Measurements from ENCODE around the gene TMEM237. TPM values are rescaled to one million over a fixed set of nuclear protein-coding genes. Genes with fewer than 3 reads are reported as not detected.

The TMEM237 gene
- total and polyA plus RNA-seq, 7 donors, result 3.0 to 21.4 (median 17.5) TPM

DNA sequence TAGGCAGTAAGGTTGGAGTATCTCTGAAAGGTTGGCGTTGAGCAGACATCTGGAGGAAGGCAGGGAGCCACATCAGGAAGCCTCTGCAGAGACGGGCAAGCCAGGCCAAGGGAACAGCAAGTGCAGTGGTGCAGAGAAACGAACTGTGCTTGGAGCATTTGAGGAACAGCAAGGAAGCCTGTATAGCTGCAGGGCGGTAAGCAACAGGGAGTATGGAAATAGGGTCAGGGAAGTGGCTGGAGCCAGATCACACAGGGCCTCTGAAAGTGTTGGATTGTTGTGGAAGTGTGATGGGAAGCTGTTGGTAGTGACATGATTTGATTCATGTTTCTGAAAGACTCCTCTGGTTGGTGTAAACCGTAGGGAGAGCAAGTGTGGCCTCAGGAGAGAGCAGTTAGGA, 13.4 kb upstream of the TMEM237 start:
- intact Hi-C loops (cut with DNase I), result no loop called here
- Histone ChIP-seq H3K9me3 (no peaks in the 10 kb centered on the region), H3K4me3 (no peak overlapping the region), H3K27ac (no peak overlapping the region), H3K36me3 (no peaks in the 10 kb centered on the region), H3K27me3 (no peaks in the 10 kb centered on the region), H3K4me1 (peaks cover 0 to 3% (median 0%) of the 10 kb centered on the region in 4 donors)
- DNase-seq, result no peak
- TF ChIP-seq EP300 (IDR thresholded peaks at IDR 0.05), result no peak
- TF ChIP-seq POLR2AphosphoS5 (IDR thresholded peaks at IDR 0.05), result no peak
- TF ChIP-seq POLR2A (IDR thresholded peaks at IDR 0.05), result no peak
- TF ChIP-seq, protein P1, sequence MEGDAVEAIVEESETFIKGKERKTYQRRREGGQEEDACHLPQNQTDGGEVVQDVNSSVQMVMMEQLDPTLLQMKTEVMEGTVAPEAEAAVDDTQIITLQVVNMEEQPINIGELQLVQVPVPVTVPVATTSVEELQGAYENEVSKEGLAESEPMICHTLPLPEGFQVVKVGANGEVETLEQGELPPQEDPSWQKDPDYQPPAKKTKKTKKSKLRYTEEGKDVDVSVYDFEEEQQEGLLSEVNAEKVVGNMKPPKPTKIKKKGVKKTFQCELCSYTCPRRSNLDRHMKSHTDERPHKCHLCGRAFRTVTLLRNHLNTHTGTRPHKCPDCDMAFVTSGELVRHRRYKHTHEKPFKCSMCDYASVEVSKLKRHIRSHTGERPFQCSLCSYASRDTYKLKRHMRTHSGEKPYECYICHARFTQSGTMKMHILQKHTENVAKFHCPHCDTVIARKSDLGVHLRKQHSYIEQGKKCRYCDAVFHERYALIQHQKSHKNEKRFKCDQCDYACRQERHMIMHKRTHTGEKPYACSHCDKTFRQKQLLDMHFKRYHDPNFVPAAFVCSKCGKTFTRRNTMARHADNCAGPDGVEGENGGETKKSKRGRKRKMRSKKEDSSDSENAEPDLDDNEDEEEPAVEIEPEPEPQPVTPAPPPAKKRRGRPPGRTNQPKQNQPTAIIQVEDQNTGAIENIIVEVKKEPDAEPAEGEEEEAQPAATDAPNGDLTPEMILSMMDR (IDR thresholded peaks at IDR 0.05), result no peak
- WGBS, 2 donors, result 89% methylated on average over 5 of the region's 5 CpGs

GRCh38 chr2:201656102-201656501, 12.8 kb upstream of the TMEM237 start:
- Histone ChIP-seq H3K27me3 (no peaks in the 10 kb centered on the region), H3K4me1 (peaks cover 0 to 3% (median 0%) of the 10 kb centered on the region in 4 donors), H3K4me3 (no peak overlapping the region), H3K36me3 (no peaks in the 10 kb centered on the region), H3K9me3 (no peaks in the 10 kb centered on the region), H3K27ac (no peak overlapping the region)
- intact Hi-C loops (cut with DNase I), result no loop called here
- DNase-seq, result no peak
- TF ChIP-seq, protein P1 (IDR thresholded peaks at IDR 0.05), result no peak
- no peak for TF ChIP-seq POLR2A (IDR thresholded peaks at IDR 0.05)
- TF ChIP-seq EP300 (IDR thresholded peaks at IDR 0.05), result no peak
- no peak for TF ChIP-seq POLR2AphosphoS5 (IDR thresholded peaks at IDR 0.05)
- 90 to 94% methylated on average over 11 of the region's 11 CpGs for WGBS, 2 donors

- Histone ChIP-seq H3K36me3 (no peaks in the 10 kb centered on the region), H3K4me1 (peaks cover 0 to 3% (median 0%) of the 10 kb centered on the region in 4 donors), H3K27me3 (no peaks in the 10 kb centered on the region), H3K27ac (no peak overlapping the region), H3K4me3 (no peak overlapping the region), H3K9me3 (no peaks in the 10 kb centered on the region)
- TF ChIP-seq POLR2A (IDR thresholded peaks at IDR 0.05) (no peak), POLR2AphosphoS5 (IDR thresholded peaks at IDR 0.05) (no peak), EP300 (IDR thresholded peaks at IDR 0.05) (no peak)
- TF ChIP-seq, protein P1 (IDR thresholded peaks at IDR 0.05), result no peak
- no peak for DNase-seq
- intact Hi-C loops (cut with DNase I), result no loop called here
- WGBS, 2 donors, result 85 to 91% methylated on average over 5 of the region's 5 CpGs
Measured at GRCh38 chr2:201654616-201655384, 11.5 kb upstream of the TMEM237 start.

DNA sequence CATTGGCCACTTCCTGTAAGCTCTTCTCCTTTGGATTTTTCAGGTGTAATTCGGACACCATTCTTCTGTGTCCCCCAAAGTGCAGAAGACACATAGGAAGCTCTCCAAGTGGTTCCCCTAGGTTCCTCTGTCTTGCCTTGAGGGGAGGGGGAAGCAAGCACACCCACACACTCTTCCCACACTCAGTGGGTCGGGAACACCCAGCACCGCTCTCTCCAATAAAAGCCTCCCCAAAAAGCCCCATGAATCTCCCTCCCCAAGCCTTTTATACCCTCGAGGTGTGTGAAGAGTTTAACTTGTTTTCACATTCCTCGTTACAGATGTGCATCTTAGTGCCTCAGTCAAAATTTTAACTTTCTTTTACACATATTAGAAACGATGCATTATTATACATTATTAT, 9.9 kb upstream of the TMEM237 start:
- WGBS, 2 donors, result 78 to 85% methylated on average over 6 of the region's 6 CpGs
- H3K4me1 ChIP-seq, result peaks cover 0 to 3% (median 0%) of the 10 kb centered on the region in 4 donors
- H3K9me3 ChIP-seq, result no peaks in the 10 kb centered on the region
- H3K4me3 ChIP-seq, result no peak overlapping the region
- no peak for DNase-seq
- no peak for TF ChIP-seq POLR2A (IDR thresholded peaks at IDR 0.05)
- TF ChIP-seq EP300 (IDR thresholded peaks at IDR 0.05), result no peak
- TF ChIP-seq, protein P1 (IDR thresholded peaks at IDR 0.05), result no peak
- no peak for TF ChIP-seq POLR2AphosphoS5 (IDR thresholded peaks at IDR 0.05)
- H3K36me3 ChIP-seq, result no peaks in the 10 kb centered on the region
- H3K27me3 ChIP-seq, result no peaks in the 10 kb centered on the region
- peak overlapping the region in 3 of 4 donors; percentile 3 to 50 (median 34) for H3K27ac ChIP-seq
- intact Hi-C loops (cut with DNase I), result no loop called here

All from sigmoid colon (tissue), 7 donors.